Activated naive CD4-positive, alpha-beta T cell treated with anti-CD3 and anti-CD28 coated beads, Interleukin-2, amount 10 ng/mL, durations not matched to agents 7 days and 5 days (primary cell): ENCODE data around the gene BEND6.

Experiments
- CTCF ChIA-PET: fragments of 350-600 bp; sonication (Branson Sonifier 250); formaldehyde crosslinking; loops from one replicate; lab custom pipeline; 2021; ENCODE audit warnings: antibody characterized with exemption; lab: Charles Lee
- DNase-seq: peaks from one replicate; pipeline ENCODE4 v3.0.0-alpha.2; 2020
- H3K27ac Mint-ChIP-seq: one replicate; pipeline ENCODE4 v1.8.0; 2021; ENCODE audit warnings: mild to moderate bottlenecking, moderate library complexity, mixed read lengths
- H3K27me3 Mint-ChIP-seq: one replicate; pipeline ENCODE4 v1.8.0; 2021; ENCODE audit warnings: mild to moderate bottlenecking, mixed read lengths
- H3K36me3 Mint-ChIP-seq: one replicate; pipeline ENCODE4 v1.8.0; 2021; ENCODE audit warnings: mixed read lengths
- H3K4me1 Mint-ChIP-seq: one replicate; pipeline ENCODE4 v1.8.0; 2021; ENCODE audit warnings: mixed read lengths
- H3K4me3 Mint-ChIP-seq: one replicate; pipeline ENCODE4 v1.8.0; 2021; ENCODE audit warnings: mild to moderate bottlenecking, moderate library complexity, mixed read lengths
- H3K9me3 Mint-ChIP-seq: one replicate; pipeline ENCODE4 v1.8.0; 2021; ENCODE audit warnings: mixed read lengths

Gene BEND6

GRCh38 chr6:56954403-56955170, at the start of gene BEND6:
Gene BEND6 (plus strand): TSS chr6:56955107. CDS start chr6:56981811, 26,704 bp downstream.
- H3K4me3 Mint-ChIP-seq: peak within 1 kb of the TSS; percentile 78
- no peaks in the 10 kb centered on the region for H3K36me3 Mint-ChIP-seq
- CTCF ChIA-PET: interaction anchor here (0.7 to 2.3 kb wide), 4 partner anchors 50 to 367 kb away, joined by 3 to 13 read pairs (median 4); no protein-coding TSS in a partner anchor
- peak within 1 kb of the TSS; percentile 64 for H3K27ac Mint-ChIP-seq
- peaks cover 22% of the 10 kb centered on the region for H3K4me1 Mint-ChIP-seq
- peak; percentile 53 for DNase-seq
- peaks cover 66% of the 10 kb centered on the region for H3K27me3 Mint-ChIP-seq
- no peaks in the 10 kb centered on the region for H3K9me3 Mint-ChIP-seq

- no peak overlapping the region for H3K27ac Mint-ChIP-seq
- no peak overlapping the region for H3K4me3 Mint-ChIP-seq
- H3K27me3 Mint-ChIP-seq: peaks cover 20% of the 10 kb centered on the region
- no peaks in the 10 kb centered on the region for H3K9me3 Mint-ChIP-seq
- no peaks in the 10 kb centered on the region for H3K4me1 Mint-ChIP-seq
- no peaks in the 10 kb centered on the region for H3K36me3 Mint-ChIP-seq
- DNase-seq: no peak
- CTCF ChIA-PET: interaction anchor here (1.2 to 6.0 kb wide), 7 partner anchors 11 to 410 kb away, joined by 3 to 109 read pairs (median 13); partner anchors contain the start of genes BEND6 and PRIM2
These were observed 49.5 kb upstream of the BEND6 start for GRCh38 chr6:56905378-56905777.

GRCh38 chr6:56906752-56907151, 48.2 kb upstream of the BEND6 start:
- Mint-ChIP-seq H3K4me3 (no peak overlapping the region), H3K4me1 (no peaks in the 10 kb centered on the region), H3K36me3 (no peaks in the 10 kb centered on the region), H3K27ac (no peak overlapping the region), H3K9me3 (no peaks in the 10 kb centered on the region), H3K27me3 (peaks cover 14% of the 10 kb centered on the region)
- CTCF ChIA-PET: interaction anchor here (0.6 to 6.0 kb wide), 4 partner anchors 12 to 409 kb away, joined by 3 to 109 read pairs (median 3); partner anchors contain the start of gene PRIM2
- DNase-seq: no peak

- H3K4me1 Mint-ChIP-seq: no peaks in the 10 kb centered on the region
- peaks cover 14% of the 10 kb centered on the region for H3K27me3 Mint-ChIP-seq
- H3K27ac Mint-ChIP-seq: no peak overlapping the region
- H3K36me3 Mint-ChIP-seq: no peaks in the 10 kb centered on the region
- CTCF ChIA-PET: no interaction called here
- no peak for DNase-seq
- no peak overlapping the region for H3K4me3 Mint-ChIP-seq
- H3K9me3 Mint-ChIP-seq: no peaks in the 10 kb centered on the region
These were observed 45.6 kb upstream of the BEND6 start for GRCh38 chr6:56909115-56909907.

- Mint-ChIP-seq H3K36me3 (no peaks in the 10 kb centered on the region), H3K27me3 (no peaks in the 10 kb centered on the region), H3K4me3 (no peak overlapping the region), H3K4me1 (no peaks in the 10 kb centered on the region), H3K27ac (no peak overlapping the region), H3K9me3 (no peaks in the 10 kb centered on the region)
- no peak for DNase-seq
- CTCF ChIA-PET: interaction anchor here (1.7 to 3.8 kb wide), 2 partner anchors 8 to 51 kb away, joined by 4 to 17 read pairs; no protein-coding TSS in a partner anchor
These were observed 43.1 kb upstream of the BEND6 start for GRCh38 chr6:56911847-56912246.

GRCh38 chr6:56913285-56914074, 41.4 kb upstream of the BEND6 start:
- Mint-ChIP-seq H3K36me3 (no peaks in the 10 kb centered on the region), H3K4me1 (no peaks in the 10 kb centered on the region), H3K9me3 (no peaks in the 10 kb centered on the region), H3K27me3 (no peaks in the 10 kb centered on the region), H3K27ac (no peak overlapping the region), H3K4me3 (no peak overlapping the region)
- CTCF ChIA-PET: interaction anchor here (1.7 to 3.8 kb wide), 2 partner anchors 10 to 49 kb away, joined by 4 to 17 read pairs; no protein-coding TSS in a partner anchor
- no peak for DNase-seq

- Mint-ChIP-seq H3K4me3 (no peak overlapping the region), H3K27me3 (no peaks in the 10 kb centered on the region), H3K4me1 (no peaks in the 10 kb centered on the region), H3K9me3 (no peaks in the 10 kb centered on the region), H3K36me3 (no peaks in the 10 kb centered on the region), H3K27ac (no peak overlapping the region)
- no peak for DNase-seq
- CTCF ChIA-PET: interaction anchor here (3.8 kb wide), 1 partner anchor 12 kb away, joined by 17 read pairs; no protein-coding TSS in a partner anchor
These were observed 39.9 kb upstream of the BEND6 start for GRCh38 chr6:56914798-56915658.

GRCh38 chr6:56915832-56916231, 39.1 kb upstream of the BEND6 start:
- Mint-ChIP-seq H3K9me3 (no peaks in the 10 kb centered on the region), H3K27ac (no peak overlapping the region), H3K4me1 (no peaks in the 10 kb centered on the region), H3K4me3 (no peak overlapping the region), H3K36me3 (no peaks in the 10 kb centered on the region), H3K27me3 (peaks cover 3% of the 10 kb centered on the region)
- CTCF ChIA-PET: interaction anchor here (0.8 kb wide), 1 partner anchor 14 kb away, joined by 3 read pairs; no protein-coding TSS in a partner anchor
- no peak for DNase-seq

GRCh38 chr6:56916849-56917551, 37.9 kb upstream of the BEND6 start:
- Mint-ChIP-seq H3K4me3 (no peak overlapping the region), H3K36me3 (no peaks in the 10 kb centered on the region), H3K9me3 (no peaks in the 10 kb centered on the region), H3K27ac (no peak overlapping the region), H3K27me3 (peaks cover 4% of the 10 kb centered on the region), H3K4me1 (no peaks in the 10 kb centered on the region)
- CTCF ChIA-PET: interaction anchor here (1.1 kb wide), 1 partner anchor 12 kb away, joined by 3 read pairs; no protein-coding TSS in a partner anchor
- DNase-seq: no peak

- no peak overlapping the region for H3K4me3 Mint-ChIP-seq
- H3K36me3 Mint-ChIP-seq: no peaks in the 10 kb centered on the region
- H3K9me3 Mint-ChIP-seq: no peaks in the 10 kb centered on the region
- no peaks in the 10 kb centered on the region for H3K4me1 Mint-ChIP-seq
- H3K27me3 Mint-ChIP-seq: peaks cover 12% of the 10 kb centered on the region
- CTCF ChIA-PET: no interaction called here
- no peak overlapping the region for H3K27ac Mint-ChIP-seq
- DNase-seq: no peak
These were observed 32.3 kb upstream of the BEND6 start for GRCh38 chr6:56922645-56923044.

GRCh38 chr6:56923565-56923964, 31.3 kb upstream of the BEND6 start:
- Mint-ChIP-seq H3K27ac (no peak overlapping the region), H3K9me3 (no peaks in the 10 kb centered on the region), H3K36me3 (no peaks in the 10 kb centered on the region), H3K4me3 (no peak overlapping the region), H3K27me3 (peaks cover 18% of the 10 kb centered on the region), H3K4me1 (no peaks in the 10 kb centered on the region)
- no peak for DNase-seq
- CTCF ChIA-PET: no interaction called here

- CTCF ChIA-PET: no interaction called here
- Mint-ChIP-seq H3K27me3 (peaks cover 29% of the 10 kb centered on the region), H3K36me3 (no peaks in the 10 kb centered on the region), H3K4me1 (no peaks in the 10 kb centered on the region), H3K4me3 (no peak overlapping the region), H3K27ac (no peak overlapping the region), H3K9me3 (no peaks in the 10 kb centered on the region)
- no peak for DNase-seq
These were observed 27.1 kb upstream of the BEND6 start for GRCh38 chr6:56927538-56928453.
